ENCODE results near the gene MMP20.

MMP20 gene

GRCh38 chr11:102623998-102624397 lies 1.1 kb downstream of the MMP20 start:
- Histone ChIP-seq H4K91ac (ENCODE audit: low read length) (no peak overlapping the region), H2BK12ac (ENCODE audit: low read length in 2 of 2) (no peak overlapping the region), H3K4me1 (ENCODE audit: control insufficient read depth, insufficient read depth, low read depth, low read length) (no peaks in the 10 kb centered on the region), H2AK5ac (ENCODE audit: low read length, severe bottlenecking) (no peak overlapping the region), H3K4me2 (ENCODE audit: low read length, poor library complexity, severe bottlenecking) (no peak overlapping the region), H3K36me3 (ENCODE audit: control insufficient read depth in 1 of 2, insufficient read depth in 2 of 2, low read depth in 1 of 2, low read length in 2 of 2) (no peaks in the 10 kb centered on the region), H3K27ac (ENCODE audit: low read length, poor library complexity, severe bottlenecking) (no peak overlapping the region), H3K79me1 (replicated peaks; ENCODE audit: low read length, poor library complexity, severe bottlenecking) (no peaks in the 10 kb centered on the region), H2AFZ (ENCODE audit: low read depth, low read length) (no peak overlapping the region), H2BK5ac (ENCODE audit: low read depth, low read length, poor library complexity, severe bottlenecking) (no peak overlapping the region), H3K9me3 (ENCODE audit: control insufficient read depth, low read length) (no peaks in the 10 kb centered on the region), H4K8ac (ENCODE audit: low read length) (no peak overlapping the region), H3K4ac (ENCODE audit: low read depth in 1 of 2, low read length in 2 of 2) (no peak overlapping the region), H3K4me3 (ENCODE audit: insufficient read depth in 1 of 2, low read depth in 1 of 2, low read length in 2 of 2) (no peak overlapping the region), H3K9ac (ENCODE audit: low read length) (no peak overlapping the region), H2BK120ac (ENCODE audit: low read depth, low read length) (no peak overlapping the region), H3K27me3 (ENCODE audit: control insufficient read depth in 1 of 2, insufficient read depth in 1 of 2, low read length in 2 of 2) (no peaks in the 10 kb centered on the region), H3K18ac (ENCODE audit: low read depth in 1 of 2, low read length in 2 of 2) (no peak overlapping the region), H2BK15ac (ENCODE audit: low read depth, poor library complexity, severe bottlenecking) (no peak overlapping the region), H3K14ac (ENCODE audit: low read length in 2 of 2) (no peak overlapping the region), H3K23ac (ENCODE audit: low read length in 2 of 2) (no peak overlapping the region)
- DNase-seq = no peak
- WGBS = 99% methylated on average over 6 of the region's 8 CpGs

GRCh38 chr11:102623128-102623527 lies 2.0 kb downstream of the MMP20 start:
- Histone ChIP-seq H3K14ac (ENCODE audit: low read length in 2 of 2) (no peak overlapping the region), H3K4me2 (ENCODE audit: low read length, poor library complexity, severe bottlenecking) (no peak overlapping the region), H2AFZ (ENCODE audit: low read depth, low read length) (no peak overlapping the region), H4K8ac (ENCODE audit: low read length) (peak overlapping the region; percentile 38), H2BK15ac (ENCODE audit: low read depth, poor library complexity, severe bottlenecking) (no peak overlapping the region), H3K27me3 (ENCODE audit: control insufficient read depth in 1 of 2, insufficient read depth in 1 of 2, low read length in 2 of 2) (no peaks in the 10 kb centered on the region), H3K4me1 (ENCODE audit: control insufficient read depth, insufficient read depth, low read depth, low read length) (no peaks in the 10 kb centered on the region), H3K27ac (ENCODE audit: low read length, poor library complexity, severe bottlenecking) (no peak overlapping the region), H2BK5ac (ENCODE audit: low read depth, low read length, poor library complexity, severe bottlenecking) (no peak overlapping the region), H2AK5ac (ENCODE audit: low read length, severe bottlenecking) (no peak overlapping the region), H3K4ac (ENCODE audit: low read depth in 1 of 2, low read length in 2 of 2) (no peak overlapping the region), H2BK120ac (ENCODE audit: low read depth, low read length) (no peak overlapping the region), H3K9ac (ENCODE audit: low read length) (no peak overlapping the region), H4K91ac (ENCODE audit: low read length) (peak overlapping the region; percentile 47), H3K9me3 (ENCODE audit: control insufficient read depth, low read length) (no peaks in the 10 kb centered on the region), H3K4me3 (ENCODE audit: insufficient read depth in 1 of 2, low read depth in 1 of 2, low read length in 2 of 2) (no peak overlapping the region), H3K36me3 (ENCODE audit: control insufficient read depth in 1 of 2, insufficient read depth in 2 of 2, low read depth in 1 of 2, low read length in 2 of 2) (no peaks in the 10 kb centered on the region), H3K23ac (ENCODE audit: low read length in 2 of 2) (no peak overlapping the region), H3K18ac (ENCODE audit: low read depth in 1 of 2, low read length in 2 of 2) (no peak overlapping the region), H2BK12ac (ENCODE audit: low read length in 2 of 2) (peak overlapping the region in 1 of 2 experiments; percentile 21), H3K79me1 (replicated peaks; ENCODE audit: low read length, poor library complexity, severe bottlenecking) (no peaks in the 10 kb centered on the region)
- DNase-seq = no peak
- whole genome bisulfite sequencing = 91% methylated on average over 4 of the region's 5 CpGs

GRCh38 chr11:102622258-102622657 lies 2.9 kb downstream of the MMP20 start:
- Histone ChIP-seq H2AK5ac (ENCODE audit: low read length, severe bottlenecking) (no peak overlapping the region), H2BK15ac (ENCODE audit: low read depth, poor library complexity, severe bottlenecking) (peak overlapping the region; percentile 6), H3K4me1 (ENCODE audit: control insufficient read depth, insufficient read depth, low read depth, low read length) (no peaks in the 10 kb centered on the region), H3K79me1 (replicated peaks; ENCODE audit: low read length, poor library complexity, severe bottlenecking) (no peaks in the 10 kb centered on the region), H3K36me3 (ENCODE audit: control insufficient read depth in 1 of 2, insufficient read depth in 2 of 2, low read depth in 1 of 2, low read length in 2 of 2) (no peaks in the 10 kb centered on the region), H3K27me3 (ENCODE audit: control insufficient read depth in 1 of 2, insufficient read depth in 1 of 2, low read length in 2 of 2) (no peaks in the 10 kb centered on the region), H2BK12ac (ENCODE audit: low read length in 2 of 2) (peak overlapping the region in 1 of 2 experiments; percentile 51), H3K18ac (ENCODE audit: low read depth in 1 of 2, low read length in 2 of 2) (peak overlapping the region in 1 of 2 experiments; percentile 16), H3K14ac (ENCODE audit: low read length in 2 of 2) (peak overlapping the region in 1 of 2 experiments; percentile 35), H3K9me3 (ENCODE audit: control insufficient read depth, low read length) (no peaks in the 10 kb centered on the region), H2BK120ac (ENCODE audit: low read depth, low read length) (no peak overlapping the region), H3K4me3 (ENCODE audit: insufficient read depth in 1 of 2, low read depth in 1 of 2, low read length in 2 of 2) (no peak overlapping the region), H2BK5ac (ENCODE audit: low read depth, low read length, poor library complexity, severe bottlenecking) (no peak overlapping the region), H3K9ac (ENCODE audit: low read length) (no peak overlapping the region), H3K4ac (ENCODE audit: low read depth in 1 of 2, low read length in 2 of 2) (no peak overlapping the region), H4K91ac (ENCODE audit: low read length) (peak overlapping the region; percentile 61), H4K8ac (ENCODE audit: low read length) (peak overlapping the region; percentile 16), H3K23ac (ENCODE audit: low read length in 2 of 2) (no peak overlapping the region), H2AFZ (ENCODE audit: low read depth, low read length) (peak overlapping the region; percentile 78), H3K4me2 (ENCODE audit: low read length, poor library complexity, severe bottlenecking) (no peak overlapping the region), H3K27ac (ENCODE audit: low read length, poor library complexity, severe bottlenecking) (no peak overlapping the region)
- no peak for DNase-seq
- WGBS = 61% methylated on average over 5 of the region's 5 CpGs

- Histone ChIP-seq H3K4me3 (ENCODE audit: insufficient read depth in 1 of 2, low read depth in 1 of 2, low read length in 2 of 2) (no peak overlapping the region), H3K9ac (ENCODE audit: low read length) (no peak overlapping the region), H2BK120ac (ENCODE audit: low read depth, low read length) (peak overlapping the region; percentile 30), H4K8ac (ENCODE audit: low read length) (peak overlapping the region; percentile 90), H3K14ac (ENCODE audit: low read length in 2 of 2) (no peak overlapping the region), H4K91ac (ENCODE audit: low read length) (peak overlapping the region; percentile 18), H3K23ac (ENCODE audit: low read length in 2 of 2) (no peak overlapping the region), H2BK5ac (ENCODE audit: low read depth, low read length, poor library complexity, severe bottlenecking) (no peak overlapping the region), H3K18ac (ENCODE audit: low read depth in 1 of 2, low read length in 2 of 2) (peak overlapping the region in 1 of 2 experiments; percentile 77), H3K36me3 (ENCODE audit: control insufficient read depth in 1 of 2, insufficient read depth in 2 of 2, low read depth in 1 of 2, low read length in 2 of 2) (no peaks in the 10 kb centered on the region), H2AFZ (ENCODE audit: low read depth, low read length) (no peak overlapping the region), H3K9me3 (ENCODE audit: control insufficient read depth, low read length) (no peaks in the 10 kb centered on the region), H2BK12ac (ENCODE audit: low read length in 2 of 2) (peak overlapping the region; percentile 23 to 88), H3K27ac (ENCODE audit: low read length, poor library complexity, severe bottlenecking) (no peak overlapping the region), H2AK5ac (ENCODE audit: low read length, severe bottlenecking) (no peak overlapping the region), H3K4ac (ENCODE audit: low read depth in 1 of 2, low read length in 2 of 2) (peak overlapping the region in 1 of 2 experiments; percentile 75), H3K79me1 (replicated peaks; ENCODE audit: low read length, poor library complexity, severe bottlenecking) (no peaks in the 10 kb centered on the region), H3K4me1 (ENCODE audit: control insufficient read depth, insufficient read depth, low read depth, low read length) (no peaks in the 10 kb centered on the region), H2BK15ac (ENCODE audit: low read depth, poor library complexity, severe bottlenecking) (peak overlapping the region; percentile 1), H3K4me2 (ENCODE audit: low read length, poor library complexity, severe bottlenecking) (no peak overlapping the region), H3K27me3 (ENCODE audit: control insufficient read depth in 1 of 2, insufficient read depth in 1 of 2, low read length in 2 of 2) (no peaks in the 10 kb centered on the region)
- DNase-seq = peak; percentile 77
- 77% methylated on average over 11 of the region's 12 CpGs for WGBS
Measured at GRCh38 chr11:102620818-102621561, 4.1 kb downstream of the MMP20 start.

All from mesenchymal stem cell (in vitro differentiated cells and primary cell).